ENCODE data around the gene STH. TPM values are rescaled to one million over a fixed set of nuclear protein-coding genes. Genes with fewer than 3 reads are reported as not detected.
A peak's percentile ranks its signal among the peaks of the same experiment; 100 is the strongest.

The STH gene
- total and polyA plus RNA-seq, 9 donors = not detected

- H3K4me3 ChIP-seq (ENCODE audit: low read length) = no peak overlapping the region
- no peaks in the 10 kb centered on the region for H3K27me3 ChIP-seq (ENCODE audit: control insufficient read depth, insufficient read depth, low read length)
- peaks cover 20% of the 10 kb centered on the region for H3K4me1 ChIP-seq (ENCODE audit: control insufficient read depth, insufficient read depth, low read length)
- no peak overlapping the region for H3K27ac ChIP-seq (ENCODE audit: low read length)
- peak; percentile 30 for DNase-seq
- H3K36me3 ChIP-seq (ENCODE audit: control insufficient read depth, insufficient read depth, low read length) = no peaks in the 10 kb centered on the region
- WGBS (ENCODE audit: insufficient coverage) = 63% methylated on average over 10 of the region's 10 CpGs
- no peaks in the 10 kb centered on the region for H3K9me3 ChIP-seq (replicated peaks; ENCODE audit: control insufficient read depth, low read depth, low read length)
Measured at GRCh38 chr17:45992904-45993303, 6.1 kb upstream of the STH start.

DNA sequence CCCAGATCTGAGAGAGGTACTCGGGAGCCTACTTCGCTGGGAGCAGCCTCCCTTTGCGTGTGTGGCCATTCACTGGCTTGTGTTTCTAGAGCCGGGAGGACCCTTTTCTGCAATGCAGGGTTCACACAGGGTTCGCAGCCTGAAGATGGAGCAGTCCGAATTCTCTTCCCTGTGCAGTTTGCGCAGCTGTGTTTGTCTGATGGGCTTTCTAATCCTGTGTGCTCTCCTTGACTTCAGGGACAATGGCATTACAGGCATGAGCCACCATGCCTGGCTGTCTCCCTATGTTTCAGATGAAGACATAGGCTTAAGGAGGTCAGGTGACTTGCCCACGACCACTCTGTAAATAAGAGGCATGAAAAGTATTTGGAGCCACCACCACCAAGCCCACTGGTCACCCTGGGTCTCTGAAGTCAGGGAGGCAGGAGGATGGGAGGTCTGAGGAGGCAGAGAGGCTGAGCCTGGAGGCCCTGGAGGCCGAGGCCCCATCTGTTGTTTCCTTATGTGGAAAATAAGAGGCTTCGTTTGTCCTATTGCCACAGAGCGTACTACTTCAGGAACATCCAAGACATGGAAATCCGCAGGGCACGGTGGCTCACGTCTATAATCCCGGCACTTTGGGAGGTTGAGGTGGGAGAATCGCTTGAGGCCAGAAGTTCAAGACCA is 5.0 kb upstream of the STH start:
- no peaks in the 10 kb centered on the region for H3K36me3 ChIP-seq (ENCODE audit: control insufficient read depth, insufficient read depth, low read length)
- WGBS (ENCODE audit: insufficient coverage) = 59% methylated on average over 10 of the region's 16 CpGs

DNA sequence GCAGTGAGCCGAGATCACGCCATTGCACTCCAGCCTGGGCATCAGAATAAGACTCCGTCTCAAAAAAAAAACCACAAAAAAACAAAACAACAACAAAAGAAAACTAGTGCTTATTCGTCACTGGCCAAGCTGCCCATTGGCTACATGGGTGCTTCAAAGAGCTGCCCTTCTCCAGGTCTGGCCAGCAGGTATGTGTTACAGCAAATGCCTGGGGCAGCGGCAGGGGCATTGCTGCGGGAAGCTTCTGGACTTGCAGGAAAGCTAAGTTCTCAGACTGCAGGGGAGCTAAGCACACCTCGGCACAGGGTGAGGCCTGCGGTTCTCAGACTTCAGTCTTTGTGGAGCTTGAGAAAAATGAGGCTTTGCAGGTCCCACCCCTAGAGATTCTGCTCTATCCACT is 4.1 kb upstream of the STH start:
- peak overlapping the region; percentile 35 for H3K27ac ChIP-seq (ENCODE audit: low read length)
- no peaks in the 10 kb centered on the region for H3K9me3 ChIP-seq (replicated peaks; ENCODE audit: control insufficient read depth, low read depth, low read length)
- H3K4me3 ChIP-seq (ENCODE audit: low read length) = no peak overlapping the region
- no peaks in the 10 kb centered on the region for H3K36me3 ChIP-seq (ENCODE audit: control insufficient read depth, insufficient read depth, low read length)
- H3K4me1 ChIP-seq (ENCODE audit: control insufficient read depth, insufficient read depth, low read length) = peaks cover 24% of the 10 kb centered on the region
- no peak for DNase-seq
- WGBS (ENCODE audit: insufficient coverage) = 69% methylated on average over 5 of the region's 8 CpGs
- no peaks in the 10 kb centered on the region for H3K27me3 ChIP-seq (ENCODE audit: control insufficient read depth, insufficient read depth, low read length)

More for the DNA sequence above, 5.0 kb upstream of the STH start:
- Histone ChIP-seq H3K4me3 (ENCODE audit: low read length) (no peak overlapping the region), H3K4me1 (ENCODE audit: control insufficient read depth, insufficient read depth, low read length) (peaks cover 20% of the 10 kb centered on the region), H3K27ac (ENCODE audit: low read length) (no peak overlapping the region), H3K9me3 (replicated peaks; ENCODE audit: control insufficient read depth, low read depth, low read length) (no peaks in the 10 kb centered on the region), H3K27me3 (ENCODE audit: control insufficient read depth, insufficient read depth, low read length) (no peaks in the 10 kb centered on the region)
- no peak for DNase-seq

DNA sequence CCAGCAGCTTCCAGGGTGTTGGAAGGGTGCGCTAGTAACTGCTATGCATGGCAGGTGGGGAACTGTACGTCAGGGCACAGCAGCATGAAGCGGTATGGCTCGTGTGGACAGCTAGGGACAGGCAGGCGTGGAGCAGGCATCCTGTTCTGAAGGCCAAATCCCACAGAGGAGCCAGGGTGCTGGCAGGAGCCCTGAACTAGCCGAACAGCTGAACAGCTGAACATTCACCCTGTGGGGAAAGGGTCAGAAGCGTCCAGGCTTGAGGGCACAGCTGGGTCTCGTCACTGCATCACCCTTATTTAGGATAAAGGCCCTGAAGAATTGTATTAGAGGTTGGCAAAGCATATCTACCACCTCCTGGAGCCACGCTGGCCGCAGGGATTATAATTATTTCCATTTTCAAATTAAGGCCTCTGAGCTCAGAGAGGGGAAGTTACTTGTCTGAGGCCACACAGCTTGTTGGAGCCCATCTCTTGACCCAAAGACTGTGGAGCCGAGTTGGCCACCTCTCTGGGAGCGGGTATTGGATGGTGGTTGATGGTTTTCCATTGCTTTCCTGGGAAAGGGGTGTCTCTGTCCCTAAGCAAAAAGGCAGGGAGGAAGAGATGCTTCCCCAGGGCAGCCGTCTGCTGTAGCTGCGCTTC is 3.3 kb upstream of the STH start:
- no peaks in the 10 kb centered on the region for H3K36me3 ChIP-seq (ENCODE audit: control insufficient read depth, insufficient read depth, low read length)
- H3K4me1 ChIP-seq (ENCODE audit: control insufficient read depth, insufficient read depth, low read length) = peaks cover 24% of the 10 kb centered on the region
- no peaks in the 10 kb centered on the region for H3K27me3 ChIP-seq (ENCODE audit: control insufficient read depth, insufficient read depth, low read length)
- H3K27ac ChIP-seq (ENCODE audit: low read length) = peak overlapping the region; percentile 35
- DNase-seq = peak; percentile 63
- no peaks in the 10 kb centered on the region for H3K9me3 ChIP-seq (replicated peaks; ENCODE audit: control insufficient read depth, low read depth, low read length)
- 56% methylated on average over 9 of the region's 14 CpGs for WGBS (ENCODE audit: insufficient coverage)
- H3K4me3 ChIP-seq (ENCODE audit: low read length) = no peak overlapping the region

DNA sequence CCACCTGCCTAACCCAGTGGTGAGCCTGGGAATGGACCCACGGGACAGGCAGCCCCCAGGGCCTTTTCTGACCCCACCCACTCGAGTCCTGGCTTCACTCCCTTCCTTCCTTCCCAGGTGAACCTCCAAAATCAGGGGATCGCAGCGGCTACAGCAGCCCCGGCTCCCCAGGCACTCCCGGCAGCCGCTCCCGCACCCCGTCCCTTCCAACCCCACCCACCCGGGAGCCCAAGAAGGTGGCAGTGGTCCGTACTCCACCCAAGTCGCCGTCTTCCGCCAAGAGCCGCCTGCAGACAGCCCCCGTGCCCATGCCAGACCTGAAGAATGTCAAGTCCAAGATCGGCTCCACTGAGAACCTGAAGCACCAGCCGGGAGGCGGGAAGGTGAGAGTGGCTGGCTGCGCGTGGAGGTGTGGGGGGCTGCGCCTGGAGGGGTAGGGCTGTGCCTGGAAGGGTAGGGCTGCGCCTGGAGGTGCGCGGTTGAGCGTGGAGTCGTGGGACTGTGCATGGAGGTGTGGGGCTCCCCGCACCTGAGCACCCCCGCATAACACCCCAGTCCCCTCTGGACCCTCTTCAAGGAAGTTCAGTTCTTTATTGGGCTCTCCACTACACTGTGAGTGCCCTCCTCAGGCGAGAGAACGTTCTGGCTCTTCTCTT is 2.6 kb upstream of the STH start:
- 77% methylated on average over 22 of the region's 31 CpGs for WGBS (ENCODE audit: insufficient coverage)
- DNase-seq = no peak
- H3K9me3 ChIP-seq (replicated peaks; ENCODE audit: control insufficient read depth, low read depth, low read length) = no peaks in the 10 kb centered on the region
- H3K27me3 ChIP-seq (ENCODE audit: control insufficient read depth, insufficient read depth, low read length) = no peaks in the 10 kb centered on the region
- no peaks in the 10 kb centered on the region for H3K36me3 ChIP-seq (ENCODE audit: control insufficient read depth, insufficient read depth, low read length)
- peaks cover 24% of the 10 kb centered on the region for H3K4me1 ChIP-seq (ENCODE audit: control insufficient read depth, insufficient read depth, low read length)
- H3K27ac ChIP-seq (ENCODE audit: low read length) = no peak overlapping the region
- no peak overlapping the region for H3K4me3 ChIP-seq (ENCODE audit: low read length)

GRCh38 chr17:45997166-45997565 is 1.9 kb upstream of the STH start:
- H3K27me3 ChIP-seq (ENCODE audit: control insufficient read depth, insufficient read depth, low read length) = no peaks in the 10 kb centered on the region
- H3K4me1 ChIP-seq (ENCODE audit: control insufficient read depth, insufficient read depth, low read length) = peaks cover 24% of the 10 kb centered on the region
- no peak overlapping the region for H3K4me3 ChIP-seq (ENCODE audit: low read length)
- WGBS (ENCODE audit: insufficient coverage) = 84% methylated on average over 13 of the region's 13 CpGs
- H3K27ac ChIP-seq (ENCODE audit: low read length) = no peak overlapping the region
- DNase-seq = no peak
- no peaks in the 10 kb centered on the region for H3K36me3 ChIP-seq (ENCODE audit: control insufficient read depth, insufficient read depth, low read length)
- no peaks in the 10 kb centered on the region for H3K9me3 ChIP-seq (replicated peaks; ENCODE audit: control insufficient read depth, low read depth, low read length)

DNA sequence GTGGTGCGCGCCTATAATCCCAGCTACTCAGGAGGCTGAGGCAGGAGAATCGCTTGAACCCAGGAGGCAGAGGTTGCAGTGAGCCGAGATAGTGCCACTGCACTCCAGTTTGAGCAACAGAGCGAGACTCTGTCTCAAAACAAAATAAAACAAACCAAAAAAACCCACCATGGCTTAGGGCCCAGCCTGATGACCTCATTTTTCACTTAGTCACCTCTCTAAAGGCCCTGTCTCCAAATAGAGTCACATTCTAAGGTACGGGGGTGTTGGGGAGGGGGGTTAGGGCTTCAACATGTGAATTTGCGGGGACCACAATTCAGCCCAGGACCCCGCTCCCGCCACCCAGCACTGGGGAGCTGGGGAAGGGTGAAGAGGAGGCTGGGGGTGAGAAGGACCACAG is 1.4 kb upstream of the STH start:
- Histone ChIP-seq H3K36me3 (ENCODE audit: control insufficient read depth, insufficient read depth, low read length) (no peaks in the 10 kb centered on the region), H3K27me3 (ENCODE audit: control insufficient read depth, insufficient read depth, low read length) (no peaks in the 10 kb centered on the region), H3K4me1 (ENCODE audit: control insufficient read depth, insufficient read depth, low read length) (peaks cover 21% of the 10 kb centered on the region), H3K4me3 (ENCODE audit: low read length) (no peak overlapping the region), H3K27ac (ENCODE audit: low read length) (no peak overlapping the region), H3K9me3 (replicated peaks; ENCODE audit: control insufficient read depth, low read depth, low read length) (no peaks in the 10 kb centered on the region)
- 94% methylated on average over 6 of the region's 9 CpGs for WGBS (ENCODE audit: insufficient coverage)
- DNase-seq = no peak

DNA sequence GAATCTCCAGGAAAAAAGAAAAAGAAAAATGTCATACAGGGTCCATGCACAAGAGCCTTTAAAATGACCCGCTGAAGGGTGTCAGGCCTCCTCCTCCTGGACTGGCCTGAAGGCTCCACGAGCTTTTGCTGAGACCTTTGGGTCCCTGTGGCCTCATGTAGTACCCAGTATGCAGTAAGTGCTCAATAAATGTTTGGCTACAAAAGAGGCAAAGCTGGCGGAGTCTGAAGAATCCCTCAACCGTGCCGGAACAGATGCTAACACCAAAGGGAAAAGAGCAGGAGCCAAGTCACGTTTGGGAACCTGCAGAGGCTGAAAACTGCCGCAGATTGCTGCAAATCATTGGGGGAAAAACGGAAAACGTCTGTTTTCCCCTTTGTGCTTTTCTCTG is 845 bp downstream of the STH start:
- Histone ChIP-seq H3K27me3 (ENCODE audit: control insufficient read depth, insufficient read depth, low read length) (no peaks in the 10 kb centered on the region), H3K4me3 (ENCODE audit: low read length) (no peak overlapping the region), H3K9me3 (replicated peaks; ENCODE audit: control insufficient read depth, low read depth, low read length) (no peaks in the 10 kb centered on the region), H3K36me3 (ENCODE audit: control insufficient read depth, insufficient read depth, low read length) (no peaks in the 10 kb centered on the region), H3K27ac (ENCODE audit: low read length) (no peak overlapping the region), H3K4me1 (ENCODE audit: control insufficient read depth, insufficient read depth, low read length) (peaks cover 31% of the 10 kb centered on the region)
- 37% methylated on average over 8 of the region's 9 CpGs for WGBS (ENCODE audit: insufficient coverage)
- no peak for DNase-seq

DNA sequence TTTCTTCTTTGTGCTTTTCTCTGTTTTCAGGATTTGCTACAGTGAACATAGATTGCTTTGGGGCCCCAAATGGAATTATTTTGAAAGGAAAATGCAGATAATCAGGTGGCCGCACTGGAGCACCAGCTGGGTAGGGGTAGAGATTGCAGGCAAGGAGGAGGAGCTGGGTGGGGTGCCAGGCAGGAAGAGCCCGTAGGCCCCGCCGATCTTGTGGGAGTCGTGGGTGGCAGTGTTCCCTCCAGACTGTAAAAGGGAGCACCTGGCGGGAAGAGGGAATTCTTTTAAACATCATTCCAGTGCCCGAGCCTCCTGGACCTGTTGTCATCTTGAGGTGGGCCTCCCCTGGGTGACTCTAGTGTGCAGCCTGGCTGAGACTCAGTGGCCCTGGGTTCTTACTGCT is 1.2 kb downstream of the STH start:
- Histone ChIP-seq H3K36me3 (ENCODE audit: control insufficient read depth, insufficient read depth, low read length) (no peaks in the 10 kb centered on the region), H3K9me3 (replicated peaks; ENCODE audit: control insufficient read depth, low read depth, low read length) (no peaks in the 10 kb centered on the region), H3K4me1 (ENCODE audit: control insufficient read depth, insufficient read depth, low read length) (peaks cover 27% of the 10 kb centered on the region), H3K4me3 (ENCODE audit: low read length) (no peak overlapping the region), H3K27me3 (ENCODE audit: control insufficient read depth, insufficient read depth, low read length) (no peaks in the 10 kb centered on the region), H3K27ac (ENCODE audit: low read length) (no peak overlapping the region)
- DNase-seq = no peak
- 52% methylated on average over 5 of the region's 7 CpGs for WGBS (ENCODE audit: insufficient coverage)

GRCh38 chr17:46000757-46001156 is 1.7 kb downstream of the STH start:
- Histone ChIP-seq H3K4me1 (ENCODE audit: control insufficient read depth, insufficient read depth, low read length) (peaks cover 23% of the 10 kb centered on the region), H3K9me3 (replicated peaks; ENCODE audit: control insufficient read depth, low read depth, low read length) (no peaks in the 10 kb centered on the region), H3K36me3 (ENCODE audit: control insufficient read depth, insufficient read depth, low read length) (no peaks in the 10 kb centered on the region), H3K27me3 (ENCODE audit: control insufficient read depth, insufficient read depth, low read length) (no peaks in the 10 kb centered on the region), H3K4me3 (ENCODE audit: low read length) (no peak overlapping the region), H3K27ac (ENCODE audit: low read length) (no peak overlapping the region)
- DNase-seq = no peak
- WGBS (ENCODE audit: insufficient coverage) = 88% methylated on average over 2 of the region's 2 CpGs
